Activated T-cell treated with anti-CD3 and anti-CD28 coated beads, Interleukin-2, amount 50 U/mL, for 4 hours (primary cell): ENCODE measurements around the gene FAM72C. TPM values are rescaled to one million over a fixed set of nuclear protein-coding genes. Genes with fewer than 3 reads are reported as not detected.
"Not testable (repeated sequence)": the region's sequence is repeated elsewhere in the genome, so short reads cannot be mapped to it uniquely, and the experiment has no call there.

Source experiments
- ATAC-seq, 2 donors: fragments of 200-7000 bp; cut with Tn5 transposase; one replicate each; pipeline ENCODE4 v1.10.0; 2021
- DNase-seq: peaks from one replicate; pipeline ENCODE4 v3.0.0-alpha.2; 2020
- H3K27me3 Mint-ChIP-seq: one replicate; pipeline ENCODE4 v1.8.0; 2021; ENCODE audit warnings: low read depth, mixed read lengths
- H3K36me3 Mint-ChIP-seq: one replicate; pipeline ENCODE4 v1.8.0; 2022; ENCODE audit warnings: mixed read lengths; ENCODE audit not compliant: insufficient read depth
- H3K4me1 Mint-ChIP-seq: one replicate; pipeline ENCODE4 v1.8.0; 2021; ENCODE audit warnings: low read depth, mixed read lengths
- H3K4me3 Mint-ChIP-seq: one replicate; pipeline ENCODE4 v1.8.0; 2021; ENCODE audit warnings: mild to moderate bottlenecking, moderate library complexity, mixed read lengths
- H3K9me3 Mint-ChIP-seq: one replicate; pipeline ENCODE4 v1.8.0; 2021; ENCODE audit warnings: mixed read lengths
- total RNA-seq, 3 donors: library from RNA; stranded (reverse); gene quantifications; one replicate each; pipeline ENCODE4 v1.2.1, GENCODE V29; 2021

Gene FAM72C
- total RNA-seq, 3 donors from 2014 or later = 1.9 to 3.6 (median 2.7) TPM

- not testable (repeated sequence) for H3K4me3 Mint-ChIP-seq, H3K9me3 Mint-ChIP-seq, H3K36me3 Mint-ChIP-seq
Measured at GRCh38 chr1:143951485-143952391, 20.0 kb downstream of the FAM72C start.

GRCh38 chr1:143947749-143948148 is 24.0 kb downstream of the FAM72C start:
- not testable (repeated sequence) for DNase-seq, H3K36me3 Mint-ChIP-seq, H3K4me3 Mint-ChIP-seq, ATAC-seq, H3K9me3 Mint-ChIP-seq, H3K4me1 Mint-ChIP-seq, H3K27me3 Mint-ChIP-seq

More at GRCh38 chr1:143951485-143952391, 20.0 kb downstream of the FAM72C start:
- not testable (repeated sequence) for H3K27me3 Mint-ChIP-seq, H3K4me1 Mint-ChIP-seq, DNase-seq, ATAC-seq

- not testable (repeated sequence) for H3K9me3 Mint-ChIP-seq, H3K4me1 Mint-ChIP-seq, H3K27me3 Mint-ChIP-seq, H3K4me3 Mint-ChIP-seq, DNase-seq, H3K36me3 Mint-ChIP-seq, ATAC-seq
Measured at GRCh38 chr1:143945253-143945652, 26.5 kb downstream of the FAM72C start.

GRCh38 chr1:143944576-143945240 is 27.1 kb downstream of the FAM72C start:
- not testable (repeated sequence) for DNase-seq, H3K9me3 Mint-ChIP-seq, H3K36me3 Mint-ChIP-seq, H3K27me3 Mint-ChIP-seq, H3K4me1 Mint-ChIP-seq, ATAC-seq, H3K4me3 Mint-ChIP-seq

- not testable (repeated sequence) for DNase-seq, H3K36me3 Mint-ChIP-seq, H3K4me1 Mint-ChIP-seq, H3K9me3 Mint-ChIP-seq, H3K27me3 Mint-ChIP-seq, H3K4me3 Mint-ChIP-seq, ATAC-seq
Measured at GRCh38 chr1:143943319-143943978, 28.3 kb downstream of the FAM72C start.

GRCh38 chr1:143942238-143942860 is 29.4 kb downstream of the FAM72C start:
- ATAC-seq, H3K4me3 Mint-ChIP-seq, H3K27me3 Mint-ChIP-seq, H3K9me3 Mint-ChIP-seq, DNase-seq, H3K4me1 Mint-ChIP-seq, H3K36me3 Mint-ChIP-seq: not testable (repeated sequence)

- H3K36me3 Mint-ChIP-seq, ATAC-seq: not testable (repeated sequence)
Measured at GRCh38 chr1:143939666-143940065, 32.1 kb downstream of the FAM72C start.

GRCh38 chr1:143938922-143939321 is 32.9 kb downstream of the FAM72C start:
- not testable (repeated sequence) for ATAC-seq, DNase-seq, H3K27me3 Mint-ChIP-seq, H3K4me3 Mint-ChIP-seq, H3K36me3 Mint-ChIP-seq, H3K9me3 Mint-ChIP-seq, H3K4me1 Mint-ChIP-seq

More at GRCh38 chr1:143939666-143940065, 32.1 kb downstream of the FAM72C start:
- H3K27me3 Mint-ChIP-seq, H3K9me3 Mint-ChIP-seq, H3K4me1 Mint-ChIP-seq, H3K4me3 Mint-ChIP-seq, DNase-seq: not testable (repeated sequence)

GRCh38 chr1:143936457-143937115 is 35.2 kb downstream of the FAM72C start:
- not testable (repeated sequence) for H3K9me3 Mint-ChIP-seq, ATAC-seq, H3K36me3 Mint-ChIP-seq, H3K27me3 Mint-ChIP-seq, H3K4me3 Mint-ChIP-seq, H3K4me1 Mint-ChIP-seq
- peak; percentile 24 for DNase-seq

- not testable (repeated sequence) for H3K4me3 Mint-ChIP-seq, H3K9me3 Mint-ChIP-seq
Measured at GRCh38 chr1:143919127-143919526, 52.7 kb downstream of the FAM72C start.

GRCh38 chr1:143918552-143918951 is 53.2 kb downstream of the FAM72C start:
- H3K4me3 Mint-ChIP-seq, ATAC-seq, H3K36me3 Mint-ChIP-seq, DNase-seq, H3K27me3 Mint-ChIP-seq, H3K4me1 Mint-ChIP-seq, H3K9me3 Mint-ChIP-seq: not testable (repeated sequence)

More at GRCh38 chr1:143919127-143919526, 52.7 kb downstream of the FAM72C start:
- H3K4me1 Mint-ChIP-seq, H3K27me3 Mint-ChIP-seq, DNase-seq, ATAC-seq, H3K36me3 Mint-ChIP-seq: not testable (repeated sequence)

- H3K4me3 Mint-ChIP-seq, H3K36me3 Mint-ChIP-seq, H3K9me3 Mint-ChIP-seq, DNase-seq, H3K27me3 Mint-ChIP-seq, H3K4me1 Mint-ChIP-seq, ATAC-seq: not testable (repeated sequence)
Measured at GRCh38 chr1:143913705-143914104, 58.1 kb downstream of the FAM72C start.
